GM18867 (cell line): ENCODE results near the gene TNPO2.
"Not testable (repeated sequence)": the region's sequence is repeated elsewhere in the genome, so short reads cannot be mapped to it uniquely, and the experiment has no call there.

Source experiments
- ATAC-seq: cut with Tn5 transposase; IDR thresholded peaks from one replicate; pipeline ENCODE4 v1.9.1; 2021; ENCODE audit warnings: mild to moderate bottlenecking, moderate library complexity; ENCODE audit not compliant: unreplicated experiment

TNPO2 gene

DNA sequence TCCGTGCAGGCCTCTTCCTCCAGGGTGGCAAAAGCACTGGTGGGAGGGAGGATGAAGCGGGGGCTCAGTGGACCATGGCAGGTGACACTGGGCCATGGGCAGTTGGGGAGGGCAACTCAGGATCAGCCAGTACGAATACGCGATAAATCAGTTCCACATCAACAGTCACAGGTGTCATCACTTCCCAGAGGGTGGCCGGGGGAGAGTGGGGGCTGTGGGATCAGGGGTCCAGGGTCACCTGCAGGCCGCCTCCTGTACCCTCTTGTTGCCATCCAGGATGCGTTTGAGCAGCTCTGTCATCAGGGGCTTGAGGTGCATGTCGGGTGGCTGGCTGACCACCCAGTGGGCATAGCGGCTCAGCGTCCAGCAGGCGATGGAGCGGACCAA lies 17.4 kb downstream of the TNPO2 start:
- ATAC-seq, result no peak

GRCh38 chr19:12705654-12706331 lies 17.9 kb downstream of the TNPO2 start:
- ATAC-seq, result no peak

DNA sequence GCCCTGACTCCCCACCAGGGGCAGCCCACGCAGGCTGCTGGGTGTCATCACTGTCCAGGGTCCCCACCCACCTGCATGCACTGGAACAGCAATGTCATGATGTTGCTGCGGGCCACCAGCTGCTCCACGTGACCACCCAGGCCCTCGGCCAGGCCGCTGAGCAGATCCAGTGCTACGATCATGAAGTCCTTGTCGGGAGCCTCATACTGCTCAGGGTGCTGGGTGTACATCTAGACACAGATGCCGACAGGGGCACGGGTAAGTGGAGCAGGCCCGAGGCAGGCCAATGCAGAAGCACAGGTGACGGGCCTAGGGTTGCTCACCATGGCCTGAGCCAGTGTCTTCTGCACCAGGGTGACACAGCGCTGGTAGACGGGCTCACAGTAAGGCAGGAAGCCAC lies 18.6 kb downstream of the TNPO2 start:
- no peak for ATAC-seq

- ATAC-seq, result no peak
Measured at GRCh38 chr19:12703046-12703445, 20.7 kb downstream of the TNPO2 start.

DNA sequence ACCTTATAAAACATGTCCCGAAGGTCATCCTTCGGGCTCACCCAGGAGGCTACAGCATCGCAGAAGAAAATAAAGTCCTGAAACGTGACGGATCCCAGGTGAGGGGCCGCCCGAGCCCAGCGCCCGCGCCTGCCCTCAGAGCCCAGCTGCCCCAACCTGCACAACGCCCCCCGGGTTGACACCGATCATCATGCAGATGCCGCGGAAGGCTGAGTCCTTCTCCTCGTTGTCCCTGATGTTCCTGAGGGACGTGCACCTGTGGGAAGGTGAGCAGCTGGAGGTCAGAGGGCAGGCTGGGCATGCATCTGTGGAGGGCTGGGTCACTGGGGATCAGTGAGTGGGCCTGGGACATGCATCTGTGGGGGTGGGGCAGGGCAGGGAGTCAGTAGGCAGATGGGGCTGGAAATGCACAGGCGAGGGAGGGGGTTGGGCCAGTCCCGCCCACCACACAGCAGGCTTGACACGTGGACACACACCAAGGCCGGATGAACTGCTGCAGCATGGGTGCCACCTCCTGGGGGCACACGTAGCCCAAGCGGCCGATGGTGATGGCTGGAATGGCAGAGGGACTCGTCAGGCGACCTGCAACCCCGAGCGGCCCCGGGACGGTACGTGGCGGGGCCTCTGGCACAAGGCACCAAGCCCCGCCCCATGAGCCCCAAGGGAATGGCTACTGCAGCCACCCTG lies 22.0 kb downstream of the TNPO2 start:
- ATAC-seq, result no peak

DNA sequence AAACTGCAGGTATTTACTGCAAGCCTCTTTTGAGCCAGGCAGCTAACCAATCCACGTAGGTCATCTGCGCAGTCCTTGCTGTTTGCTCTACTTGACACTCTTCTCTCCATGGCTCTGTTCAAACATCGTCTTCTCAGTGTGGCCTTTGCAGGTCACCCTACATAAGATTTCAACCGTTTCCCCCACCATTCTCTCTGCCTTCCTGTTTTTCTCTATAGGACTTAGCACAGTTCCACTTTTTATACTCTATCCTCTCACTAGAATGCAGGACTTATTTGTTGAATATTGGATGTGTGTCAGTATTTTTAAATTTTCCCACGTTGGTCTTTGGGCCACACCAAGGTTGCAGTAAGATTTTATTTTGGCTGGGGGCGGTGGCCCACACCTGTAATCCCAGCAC lies 25.6 kb downstream of the TNPO2 start:
- no peak for ATAC-seq

DNA sequence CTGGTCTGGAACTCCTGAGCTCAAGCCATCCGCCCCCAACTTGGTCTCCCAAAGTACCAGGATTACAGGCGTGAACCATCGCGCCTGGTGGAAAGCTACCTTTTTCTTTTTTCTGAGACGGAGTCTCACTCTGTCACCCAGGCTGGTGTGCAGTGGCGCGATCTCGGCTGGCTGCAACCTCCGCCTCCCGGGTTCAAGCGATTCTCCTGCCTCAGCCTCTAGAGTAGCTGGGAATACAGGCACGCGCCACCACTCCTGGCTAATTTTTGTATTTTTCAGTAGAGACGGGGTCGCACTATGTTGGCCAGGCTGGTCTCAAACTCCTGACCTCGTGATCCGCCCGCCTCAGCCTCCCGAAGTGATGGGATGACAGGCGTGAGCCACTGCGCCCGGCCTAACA lies 26.3 kb downstream of the TNPO2 start:
- ATAC-seq, result not testable (repeated sequence)

- peak; percentile 76 for ATAC-seq
Measured at GRCh38 chr19:12696366-12697335, 27.1 kb downstream of the TNPO2 start, which contains the start of gene FBXW9. Gene FBXW9, minus strand, starts transcription at chr19:12696631. Its CDS starts 50 bp downstream, at chr19:12696581.

DNA sequence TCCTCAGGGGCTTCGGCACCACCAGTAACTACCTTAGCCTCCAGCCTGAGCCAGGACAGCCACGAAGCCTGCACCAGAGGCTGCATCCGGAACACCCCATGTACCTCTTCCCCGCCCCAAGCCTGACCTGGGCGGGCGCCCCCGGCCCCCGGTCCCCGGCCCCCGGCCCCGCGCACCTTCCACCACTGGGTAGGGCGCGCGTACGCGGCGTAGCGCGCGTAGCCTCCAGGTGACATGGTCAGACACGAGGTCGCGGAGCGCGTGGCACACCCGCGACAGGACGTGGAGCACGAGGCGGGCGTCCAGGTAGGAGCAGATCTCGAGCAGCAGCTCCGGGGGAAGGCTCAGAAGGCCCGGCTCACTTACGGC lies 27.8 kb downstream of the TNPO2 start:
- peak; percentile 18 for ATAC-seq

DNA sequence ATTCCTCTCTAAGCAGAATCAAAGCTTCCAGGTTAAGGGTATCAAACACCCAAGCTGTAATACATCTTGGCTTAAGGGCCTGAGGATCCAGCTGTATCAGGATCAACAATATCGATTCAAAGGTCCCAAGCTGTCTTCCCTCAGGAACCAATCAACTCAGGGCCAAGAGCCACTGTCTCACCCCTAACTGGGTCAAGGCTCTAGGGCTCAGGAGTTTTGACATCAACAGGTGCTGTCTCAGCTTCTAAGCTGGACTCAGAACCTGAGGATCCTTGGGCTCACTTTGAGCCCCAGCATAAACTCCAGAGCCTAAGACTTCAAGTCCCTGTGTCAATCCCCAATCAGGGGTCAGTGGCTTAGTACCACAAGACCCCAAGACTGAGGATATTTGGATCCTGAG lies 28.2 kb downstream of the TNPO2 start:
- ATAC-seq, result no peak

DNA sequence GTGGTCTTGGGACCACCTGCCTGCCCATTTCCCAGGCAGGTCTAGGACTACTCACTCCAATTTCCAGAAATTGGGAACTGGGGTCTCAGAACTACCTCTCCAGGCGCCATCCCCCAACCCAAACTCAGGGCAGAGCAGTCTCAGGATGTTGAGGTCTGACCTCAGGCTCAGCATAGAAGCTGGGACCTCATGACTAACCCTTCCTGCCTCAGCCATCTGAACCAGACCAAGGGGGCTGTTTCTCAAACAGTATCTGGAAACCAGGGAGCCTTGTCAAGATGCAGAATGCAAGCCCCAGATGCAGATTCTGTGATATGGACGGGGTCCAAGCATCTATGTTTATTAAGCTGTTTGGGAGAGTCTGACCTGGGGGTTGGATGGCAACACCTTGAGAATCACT lies 28.6 kb downstream of the TNPO2 start:
- ATAC-seq, result no peak

GRCh38 chr19:12694641-12695040 lies 29.1 kb downstream of the TNPO2 start:
- no peak for ATAC-seq

DNA sequence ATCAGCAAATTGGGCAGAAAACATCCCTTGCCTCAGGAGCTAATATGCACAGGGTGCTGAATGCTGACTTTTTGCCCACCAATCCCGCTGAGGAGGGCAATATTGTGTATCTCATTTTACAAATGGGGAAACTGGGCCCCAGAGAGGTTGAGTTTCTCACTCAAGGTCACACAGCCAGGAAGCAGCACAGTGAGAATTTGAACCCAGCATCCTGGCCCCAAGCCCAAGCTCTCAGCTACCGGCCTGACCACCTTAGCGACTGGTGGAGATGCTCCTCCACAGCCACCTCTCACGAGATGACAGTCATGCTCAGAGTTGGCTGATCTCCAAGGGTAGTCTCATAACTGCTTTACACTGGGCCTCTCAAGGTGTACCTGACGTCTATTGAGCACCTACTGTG lies 30.8 kb downstream of the TNPO2 start:
- no peak for ATAC-seq

DNA sequence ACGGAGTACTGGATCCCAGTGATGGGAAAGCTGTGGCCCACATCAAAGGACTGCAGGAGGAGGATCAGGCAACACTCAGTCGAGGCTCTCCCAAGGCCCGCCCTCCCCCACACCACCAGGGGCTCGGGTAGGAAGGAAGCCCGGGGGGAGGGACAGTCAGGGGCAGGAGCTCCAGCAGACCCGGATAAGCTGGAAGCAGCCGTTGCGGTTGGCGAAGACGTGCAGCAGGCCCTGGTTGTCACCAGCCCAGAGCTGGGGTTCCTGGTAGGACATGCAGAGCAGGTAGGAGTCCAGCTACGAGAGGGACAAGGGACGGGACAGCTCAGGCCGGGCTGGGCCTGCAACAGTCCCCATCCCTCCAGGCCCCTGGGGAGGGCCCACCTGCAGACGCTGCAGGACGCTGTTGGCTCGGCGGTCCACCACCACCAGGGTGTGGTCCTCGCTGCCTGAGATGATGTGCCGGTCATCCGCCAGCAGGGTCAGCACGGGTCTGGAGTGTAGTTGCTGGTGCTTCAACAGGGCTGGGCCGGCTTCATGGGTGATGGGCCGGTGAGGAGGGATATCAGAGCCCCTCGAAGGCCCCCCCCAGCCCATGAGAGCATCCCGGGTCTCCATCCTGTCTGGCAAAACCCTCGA lies 34.0 kb downstream of the TNPO2 start:
- ATAC-seq, result no peak

DNA sequence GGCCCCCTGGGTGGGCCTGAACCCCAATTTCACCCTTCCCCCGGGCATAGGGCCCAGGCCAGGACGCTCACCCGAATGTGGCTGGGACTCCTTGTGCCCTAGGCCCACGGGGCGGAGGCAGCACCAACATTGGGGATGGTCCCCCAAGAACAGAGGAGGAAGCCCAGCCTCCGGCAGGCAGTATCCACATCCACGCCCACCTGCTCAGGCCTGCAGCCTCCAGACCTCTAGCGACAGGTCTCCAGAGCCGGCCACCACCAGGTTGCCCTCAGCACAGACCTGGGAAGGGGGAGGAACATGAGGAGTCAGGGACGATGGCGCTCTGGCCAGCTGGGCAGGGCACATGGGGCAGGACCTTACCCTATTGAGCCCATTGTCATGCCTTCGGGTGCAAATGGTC lies 34.7 kb downstream of the TNPO2 start:
- ATAC-seq, result no peak

DNA sequence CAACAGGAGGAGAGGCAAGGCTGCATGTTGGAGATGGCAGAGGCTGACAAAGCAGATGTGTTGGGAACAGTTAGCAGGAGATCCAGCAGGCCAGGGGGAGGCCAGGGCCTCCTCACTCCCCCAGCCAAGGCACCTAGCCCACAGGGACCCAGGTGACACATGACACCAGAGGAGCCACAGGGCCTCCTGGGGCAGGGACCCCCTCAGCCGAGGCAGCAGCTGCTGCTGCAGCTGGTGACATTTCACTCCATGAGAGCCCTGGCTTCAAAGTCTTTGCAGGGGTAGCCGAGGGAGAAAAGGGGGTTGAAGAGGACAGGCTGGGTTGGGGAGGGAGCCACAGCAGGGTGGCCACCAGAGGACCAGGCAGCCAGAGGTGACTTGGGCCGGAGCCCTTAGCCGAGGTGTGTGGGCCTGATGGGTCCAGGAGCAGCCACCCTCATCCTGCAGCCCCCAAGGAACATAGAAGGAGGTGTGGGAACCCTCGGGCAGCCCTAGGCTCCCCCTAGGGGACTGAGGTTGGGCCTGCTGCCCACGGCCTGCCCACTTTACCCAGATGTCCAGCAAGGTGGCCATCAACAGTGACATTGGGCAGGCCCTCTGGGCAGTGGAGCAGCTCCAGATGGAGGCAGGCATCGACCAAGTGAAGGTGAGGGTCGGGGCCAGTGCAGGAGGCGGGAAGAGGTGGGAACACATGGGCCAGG lies 36.1 kb downstream of the TNPO2 start, which contains the start of gene GNG14:
GNG14 (plus strand) TSS at position 503 of the 701 bp plus-strand sequence; CDS start at position 554, 51 bp downstream.
- ATAC-seq, result no peak

DNA sequence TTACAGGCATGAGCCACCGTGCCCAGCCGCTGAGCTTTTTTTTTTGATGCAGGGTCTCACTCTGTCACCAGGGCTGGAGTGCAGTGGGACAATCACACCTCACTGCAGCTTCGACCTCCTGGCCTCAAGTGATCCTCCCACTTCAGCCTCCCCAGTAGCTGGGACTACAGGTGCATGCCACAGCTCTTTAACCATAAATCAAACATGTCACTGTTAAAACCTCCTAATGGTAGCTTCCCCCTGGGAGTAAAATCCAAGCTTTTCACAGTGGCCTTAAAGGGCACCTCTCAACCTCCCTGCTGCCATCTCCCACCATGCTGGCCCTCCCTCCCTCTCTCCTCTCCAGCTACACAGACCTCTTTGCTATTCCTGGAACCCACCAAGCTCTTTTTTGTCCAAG lies 37.9 kb downstream of the TNPO2 start:
- no peak for ATAC-seq

GRCh38 chr19:12681074-12681987 lies 42.4 kb downstream of the TNPO2 start, which contains the start of gene DHPS:
Gene DHPS, minus strand, starts transcription at chr19:12681880. Its CDS starts 114 bp downstream, at chr19:12681766.
- peak; percentile 70 for ATAC-seq

- no peak for ATAC-seq
Measured at GRCh38 chr19:12680034-12680433, 43.7 kb downstream of the TNPO2 start.
